Muscle layer of duodenum (tissue), 2 donors: ENCODE measurements around the gene ZNG1F.
"Not testable (repeated sequence)": the region's sequence is repeated elsewhere in the genome, so short reads cannot be mapped to it uniquely, and the experiment has no call there.

Experiments used
- H3K27ac ChIP-seq: one replicate; pipeline ENCODE4 v1.7.0; 2013; ENCODE audit warnings: mild to moderate bottlenecking, low read length
- H3K27me3 ChIP-seq: one replicate; pipeline ENCODE4 v1.7.0; 2013; ENCODE audit warnings: low read depth, mild to moderate bottlenecking, control low read depth, low read length
- H3K36me3 ChIP-seq, 2 donors: one replicate each; pipeline ENCODE4 v1.7.0; 2013; ENCODE audit warnings: low read length in 2 of 2, control low read depth in 1 of 2, mild to moderate bottlenecking in 1 of 2; ENCODE audit not compliant: insufficient read depth in 2 of 2, control insufficient read depth in 1 of 2
- H3K4me1 ChIP-seq, 2 donors: one replicate each; pipeline ENCODE4 v1.7.0; 2013; ENCODE audit warnings: low read length in 2 of 2, mild to moderate bottlenecking in 2 of 2, control low read depth in 1 of 2, moderate library complexity in 1 of 2; ENCODE audit not compliant: insufficient read depth in 2 of 2, control insufficient read depth in 1 of 2
- H3K4me3 ChIP-seq, 2 donors: one replicate each; pipeline ENCODE4 v1.7.0; 2013; ENCODE audit warnings: low read length in 2 of 2, low read depth in 1 of 2, mild to moderate bottlenecking in 1 of 2
- H3K9me3 ChIP-seq, 2 donors: one replicate each; pipeline ENCODE4 v1.7.0; 2013; ENCODE audit warnings: low read length in 2 of 2, control low read depth in 1 of 2, mild to moderate bottlenecking in 1 of 2; ENCODE audit not compliant: control insufficient read depth in 1 of 2
- donor health status: healthy.

Gene ZNG1F

GRCh38 chr9:41189217-41189616, at the start of gene ZNG1F:
Gene ZNG1F (minus strand): TSS chr9:41189317. CDS start chr9:41189258, 59 bp downstream.
- H3K27me3 ChIP-seq, H3K4me3 ChIP-seq, H3K9me3 ChIP-seq, H3K4me1 ChIP-seq, H3K27ac ChIP-seq, H3K36me3 ChIP-seq: not testable (repeated sequence)

GRCh38 chr9:41237110-41237749, 48.1 kb upstream of the ZNG1F start:
- H3K27ac ChIP-seq, H3K36me3 ChIP-seq, H3K27me3 ChIP-seq, H3K4me1 ChIP-seq, H3K4me3 ChIP-seq: not testable (repeated sequence)
- H3K9me3 ChIP-seq: peaks cover 0 to 17% of the 10 kb centered on the region in 2 donors

- H3K4me3 ChIP-seq, H3K27me3 ChIP-seq, H3K36me3 ChIP-seq, H3K4me1 ChIP-seq, H3K27ac ChIP-seq: not testable (repeated sequence)
- peaks cover 0 to 17% of the 10 kb centered on the region in 2 donors for H3K9me3 ChIP-seq
These were observed 47.5 kb upstream of the ZNG1F start for GRCh38 chr9:41236486-41237109.

- H3K9me3 ChIP-seq: peaks cover 0 to 17% of the 10 kb centered on the region in 2 donors
- not testable (repeated sequence) for H3K27ac ChIP-seq
- peak overlapping the region in 1 of 2 donors; percentile 33 for H3K4me3 ChIP-seq
These were observed 46.0 kb upstream of the ZNG1F start for GRCh38 chr9:41234811-41235805.

GRCh38 chr9:41234221-41234620, 45.1 kb upstream of the ZNG1F start:
- not testable (repeated sequence) for H3K36me3 ChIP-seq, H3K4me3 ChIP-seq, H3K27ac ChIP-seq, H3K27me3 ChIP-seq, H3K4me1 ChIP-seq
- H3K9me3 ChIP-seq: peaks cover 0 to 17% of the 10 kb centered on the region in 2 donors

More at GRCh38 chr9:41234811-41235805, 46.0 kb upstream of the ZNG1F start:
- not testable (repeated sequence) for H3K4me1 ChIP-seq, H3K27me3 ChIP-seq, H3K36me3 ChIP-seq

GRCh38 chr9:41232326-41232725, 43.2 kb upstream of the ZNG1F start:
- H3K27ac ChIP-seq, H3K27me3 ChIP-seq, H3K4me3 ChIP-seq, H3K4me1 ChIP-seq, H3K36me3 ChIP-seq: not testable (repeated sequence)
- peaks cover 0 to 15% of the 10 kb centered on the region in 2 donors for H3K9me3 ChIP-seq

- H3K27ac ChIP-seq, H3K36me3 ChIP-seq, H3K4me1 ChIP-seq, H3K27me3 ChIP-seq, H3K9me3 ChIP-seq, H3K4me3 ChIP-seq: not testable (repeated sequence)
These were observed 41.3 kb upstream of the ZNG1F start for GRCh38 chr9:41230418-41230817.

GRCh38 chr9:41229408-41230401, 40.6 kb upstream of the ZNG1F start:
- H3K9me3 ChIP-seq: peaks cover 0 to 3% of the 10 kb centered on the region in 2 donors
- no peaks in the 10 kb centered on the region for H3K36me3 ChIP-seq
- no peaks in the 10 kb centered on the region for H3K4me1 ChIP-seq
- H3K27me3 ChIP-seq: no peaks in the 10 kb centered on the region
- H3K27ac ChIP-seq: no peak overlapping the region
- no peak overlapping the region for H3K4me3 ChIP-seq

- not testable (repeated sequence) for H3K27me3 ChIP-seq, H3K4me1 ChIP-seq, H3K27ac ChIP-seq, H3K36me3 ChIP-seq, H3K9me3 ChIP-seq, H3K4me3 ChIP-seq
These were observed 30.7 kb upstream of the ZNG1F start for GRCh38 chr9:41219831-41220230.

- H3K4me3 ChIP-seq, H3K9me3 ChIP-seq, H3K27me3 ChIP-seq, H3K27ac ChIP-seq, H3K4me1 ChIP-seq, H3K36me3 ChIP-seq: not testable (repeated sequence)
These were observed 678 bp downstream of the ZNG1F start for GRCh38 chr9:41188439-41188838.
